HepG2 (cell line): Measurements from ENCODE around the gene FKBP8. TPM values are rescaled to one million over a fixed set of nuclear protein-coding genes. Genes with fewer than 3 reads are reported as not detected.

Experiments
- DZIP1 ChIP-seq: sonication (generic); formaldehyde crosslinking; IDR thresholded peaks from 2 replicates; pipeline ENCODE4 v1.5.0; 2020; ENCODE audit warnings: mild to moderate bottlenecking, missing genetic modification reagents
- EHMT2 ChIP-seq: fragments of 200-600 bp; sonication (generic); IDR thresholded peaks from 2 replicates; pipeline ENCODE4 v1.7.0; 2017; ENCODE audit warnings: antibody characterized with exemption, low read depth, low read length, borderline replicate concordance
- FOXC1 ChIP-seq: sonication (generic); formaldehyde crosslinking; IDR thresholded peaks from 2 replicates; pipeline ENCODE4 v1.8.0; 2022; ENCODE audit warnings: mild to moderate bottlenecking, missing genetic modification reagents, borderline replicate concordance
- GTF2F1 ChIP-seq: fragments of 150-350 bp; IDR thresholded peaks from 2 replicates; pipeline ENCODE4 v1.6.1; 2014; ENCODE audit warnings: low read length
- HDAC6 ChIP-seq: fragments of 200-600 bp; sonication (generic); IDR thresholded peaks from 2 replicates; pipeline ENCODE4 v1.7.0; 2017; ENCODE audit warnings: mild to moderate bottlenecking, antibody characterized with exemption, low read length, low read depth
- IRF1 ChIP-seq: sonication (generic); formaldehyde crosslinking; IDR thresholded peaks from 2 replicates; pipeline ENCODE4 v1.4.0; 2020; ENCODE audit warnings: low read depth, mild to moderate bottlenecking, missing genetic modification reagents
- KAT8 ChIP-seq: IDR thresholded peaks from 2 replicates; pipeline ENCODE4 v1.6.1; 2016; ENCODE audit warnings: missing genetic modification reagents, missing compliant biosample characterization
- NBN ChIP-seq: fragments of 450-650 bp; conservative IDR thresholded peaks from 2 replicates; pipeline ENCODE4 v1.6.1; 2017
- NFIB ChIP-seq: sonication (generic); formaldehyde crosslinking; IDR thresholded peaks from 2 replicates; pipeline ENCODE4 v1.9.0; 2021; ENCODE audit warnings: missing genetic modification reagents, mild to moderate bottlenecking, borderline replicate concordance
- NR2F6 ChIP-seq, 2 experiments: IDR thresholded peaks; 2 replicates each; pipeline ENCODE4 v1.6.1; 2016; ENCODE audit warnings: antibody characterized with exemption in 1 of 2, mild to moderate bottlenecking in 1 of 2
- PHB2 ChIP-seq: fragments of 450-650 bp; IDR thresholded peaks from 2 replicates; pipeline ENCODE4 v1.6.1; 2018; ENCODE audit not compliant: partially characterized antibody
- PRDM15 ChIP-seq: sonication (generic); formaldehyde crosslinking; IDR thresholded peaks from 2 replicates; pipeline ENCODE4 v1.4.0; 2020; ENCODE audit warnings: missing genetic modification reagents
- REL ChIP-seq: sonication (generic); formaldehyde crosslinking; conservative IDR thresholded peaks from 2 replicates; pipeline ENCODE4 v1.8.0; 2022; ENCODE audit warnings: mild to moderate bottlenecking, missing genetic modification reagents, moderate library complexity
- SETDB1 ChIP-seq: sonication (generic); formaldehyde crosslinking; IDR thresholded peaks from 2 replicates; pipeline ENCODE4 v1.5.1; 2020; ENCODE audit warnings: missing genetic modification reagents, mild to moderate bottlenecking, borderline replicate concordance
- ZFP36L2 ChIP-seq: sonication (generic); formaldehyde crosslinking; IDR thresholded peaks from 2 replicates; pipeline ENCODE4 v1.4.0; 2020; ENCODE audit warnings: missing genetic modification reagents
- ZFY ChIP-seq: sonication (generic); formaldehyde crosslinking; IDR thresholded peaks from 2 replicates; pipeline ENCODE4 v1.4.0; 2020; ENCODE audit warnings: missing genetic modification reagents
- ZKSCAN8 ChIP-seq: IDR thresholded peaks from 2 replicates; pipeline ENCODE4 v1.6.1; 2016; ENCODE audit warnings: borderline replicate concordance, missing genetic modification reagents, missing compliant biosample characterization
- ZNF20 ChIP-seq: sonication (generic); formaldehyde crosslinking; IDR thresholded peaks from 2 replicates; pipeline ENCODE4 v1.4.0; 2020; ENCODE audit warnings: mild to moderate bottlenecking, moderate library complexity, missing genetic modification reagents
- ZNF207 ChIP-seq: fragments of 450-650 bp; IDR thresholded peaks from 2 replicates; pipeline ENCODE4 v1.6.1; 2016; ENCODE audit warnings: antibody characterized with exemption, borderline replicate concordance
- ZNF367 ChIP-seq: sonication (generic); formaldehyde crosslinking; IDR thresholded peaks from 2 replicates; pipeline ENCODE4 v1.4.0; 2020; ENCODE audit warnings: missing genetic modification reagents, borderline replicate concordance
- ZNF724P ChIP-seq: sonication (generic); formaldehyde crosslinking; IDR thresholded peaks from 2 replicates; pipeline ENCODE4 v1.8.0; 2022; ENCODE audit warnings: missing genetic modification reagents, borderline replicate concordance
- ZNF747 ChIP-seq: sonication (generic); formaldehyde crosslinking; IDR thresholded peaks from 2 replicates; pipeline ENCODE4 v1.8.1; 2023; ENCODE audit warnings: missing genetic modification reagents, mild to moderate bottlenecking, borderline replicate concordance
- ZNF850 ChIP-seq: sonication (generic); formaldehyde crosslinking; conservative IDR thresholded peaks from 2 replicates; pipeline ENCODE4 v1.9.0; 2021; ENCODE audit warnings: mild to moderate bottlenecking, missing genetic modification reagents
- polyA plus RNA-seq, 8 experiments: library from polyadenylated mRNA; depleted of rRNA in 3 of 8; stranded (reverse) in 7 of 8; unstranded in 1 of 8; fragments of >200 nt; fragmentation: Illumina TruSeq in 4 of 8; extraction: Trizol in 4 of 8; gene quantifications; 2 replicates each; pipeline versions ENCODE4 v1.2.1 to v1.2.3, GENCODE V29; 2011 to 2016; ENCODE audit warnings: low read depth in 4 of 8, missing spikeins in 1 of 8, mixed read lengths in 1 of 8; ENCODE audit not compliant: insufficient read depth in 1 of 8
- total RNA-seq, 5 experiments: library from RNA; depleted of rRNA; stranded (reverse); fragments of >200 nt; fragmentation: Illumina TruSeq; extraction: Trizol; gene quantifications; 2 replicates each; pipeline ENCODE4 v1.2.3, GENCODE V29; 2016; ENCODE audit warnings: low read depth in 1 of 5

FKBP8 gene
- total and polyA plus RNA-seq, 2 of the 13 experiments (the other 11 are each of a cell fraction or from before 2014, with no cell fraction given) = 81.7 to 93.9 TPM

GRCh38 chr19:18514800-18515682 is 28.3 kb downstream of the FKBP8 start (continued):
- TF ChIP-seq REL (CRISPR knock-in tag) = no peak; the same call in 1 of the 2 replicates
- no peak for TF ChIP-seq PRDM15 (CRISPR knock-in tag)
- TF ChIP-seq ZFY (CRISPR knock-in tag) = peak; percentile 66; the same call in 1 of the 2 replicates
- no peak for TF ChIP-seq PHB2
- TF ChIP-seq KAT8 (CRISPR knock-in tag) = peak; percentile 92
- no peak for TF ChIP-seq DZIP1 (CRISPR knock-in tag)
- no peak for TF ChIP-seq ZNF367 (CRISPR knock-in tag)
- peak; percentile 99 for TF ChIP-seq ZKSCAN8 (CRISPR knock-in tag)
- TF ChIP-seq SETDB1 (CRISPR knock-in tag) = no peak
- TF ChIP-seq ZNF850 = 0 out of 2 replicates have a peak, but pooled peaks have one; percentile 23
- TF ChIP-seq ZNF747 (CRISPR knock-in tag) = peak; percentile 61; the same call in 1 of the 2 replicates
- TF ChIP-seq FOXC1 = peak; percentile 96
- no peak for TF ChIP-seq GTF2F1
- TF ChIP-seq ZNF20 (CRISPR knock-in tag) = no peak
- TF ChIP-seq IRF1 (CRISPR knock-in tag) = no peak
- TF ChIP-seq NBN = no peak
- TF ChIP-seq ZNF724P (CRISPR knock-in tag) = peak; percentile 92; the same call in 1 of the 2 replicates
- TF ChIP-seq NFIB = no peak
- peak; percentile 98 for TF ChIP-seq NR2F6 (IDR thresholded peaks at IDR 0.05)
- TF ChIP-seq NR2F6 (CRISPR knock-in tag; IDR thresholded peaks at IDR 0.05) = peak; percentile 100
- no peak for TF ChIP-seq ZNF207
- no peak for TF ChIP-seq HDAC6
- TF ChIP-seq ZFP36L2 (CRISPR knock-in tag) = no peak; the same call in 1 of the 2 replicates
- no peak for TF ChIP-seq EHMT2
